ENCODE data around the gene ANO2. TPM values are rescaled to one million over a fixed set of nuclear protein-coding genes. Genes with fewer than 3 reads are reported as not detected.

Gene ANO2
- total RNA-seq, 1 donor from 2014 or later, result 1.9 TPM

- no peak overlapping the region for H3K4me3 Mint-ChIP-seq
- TF ChIP-seq CTCF (conservative IDR thresholded peaks at IDR 0.05), result no peak
- no peaks in the 10 kb centered on the region for H3K9me3 Mint-ChIP-seq
- DNase-seq (ENCODE audit: low read depth, low spot score), result no peak
- H3K36me3 Mint-ChIP-seq (ENCODE audit: low read depth), result no peaks in the 10 kb centered on the region
- no peaks in the 10 kb centered on the region for H3K4me1 Mint-ChIP-seq
- peaks cover 2% of the 10 kb centered on the region for H3K27me3 Mint-ChIP-seq (ENCODE audit: low read depth)
- no peak overlapping the region for H3K27ac Mint-ChIP-seq (ENCODE audit: unreplicated experiment)
These were observed 79.7 kb downstream of the ANO2 start for GRCh38 chr12:5865397-5865796.

- H3K27me3 Mint-ChIP-seq (ENCODE audit: low read depth), result peaks cover 5% of the 10 kb centered on the region
- TF ChIP-seq CTCF (conservative IDR thresholded peaks at IDR 0.05), result no peak
- DNase-seq (ENCODE audit: low read depth, low spot score), result no peak
These were observed 80.1 kb downstream of the ANO2 start for GRCh38 chr12:5864972-5865371.

GRCh38 chr12:5864301-5864700, 80.8 kb downstream of the ANO2 start:
- no peak overlapping the region for H3K4me3 Mint-ChIP-seq
- H3K36me3 Mint-ChIP-seq (ENCODE audit: low read depth), result no peaks in the 10 kb centered on the region
- no peak for DNase-seq (ENCODE audit: low read depth, low spot score)
- H3K4me1 Mint-ChIP-seq, result no peaks in the 10 kb centered on the region
- TF ChIP-seq CTCF (conservative IDR thresholded peaks at IDR 0.05), result no peak
- H3K27ac Mint-ChIP-seq (ENCODE audit: unreplicated experiment), result no peak overlapping the region
- H3K9me3 Mint-ChIP-seq, result no peaks in the 10 kb centered on the region
- H3K27me3 Mint-ChIP-seq (ENCODE audit: low read depth), result peaks cover 8% of the 10 kb centered on the region

More at GRCh38 chr12:5864972-5865371, 80.1 kb downstream of the ANO2 start:
- H3K4me1 Mint-ChIP-seq, result no peaks in the 10 kb centered on the region
- H3K36me3 Mint-ChIP-seq (ENCODE audit: low read depth), result no peaks in the 10 kb centered on the region
- no peaks in the 10 kb centered on the region for H3K9me3 Mint-ChIP-seq
- no peak overlapping the region for H3K27ac Mint-ChIP-seq (ENCODE audit: unreplicated experiment)
- no peak overlapping the region for H3K4me3 Mint-ChIP-seq

GRCh38 chr12:5861416-5861815, 83.6 kb downstream of the ANO2 start:
- no peaks in the 10 kb centered on the region for H3K36me3 Mint-ChIP-seq (ENCODE audit: low read depth)
- no peak for TF ChIP-seq CTCF (conservative IDR thresholded peaks at IDR 0.05)
- DNase-seq (ENCODE audit: low read depth, low spot score), result no peak
- no peaks in the 10 kb centered on the region for H3K9me3 Mint-ChIP-seq
- H3K4me1 Mint-ChIP-seq, result peaks cover 3% of the 10 kb centered on the region
- H3K27me3 Mint-ChIP-seq (ENCODE audit: low read depth), result peaks cover 20% of the 10 kb centered on the region
- no peak overlapping the region for H3K27ac Mint-ChIP-seq (ENCODE audit: unreplicated experiment)
- no peak overlapping the region for H3K4me3 Mint-ChIP-seq

- Mint-ChIP-seq H3K4me1 (peaks cover 9% of the 10 kb centered on the region), H3K4me3 (no peak overlapping the region), H3K36me3 (ENCODE audit: low read depth) (no peaks in the 10 kb centered on the region), H3K9me3 (no peaks in the 10 kb centered on the region), H3K27ac (ENCODE audit: unreplicated experiment) (no peak overlapping the region), H3K27me3 (ENCODE audit: low read depth) (peaks cover 40% of the 10 kb centered on the region)
- DNase-seq (ENCODE audit: low read depth, low spot score), result no peak
- no peak for TF ChIP-seq CTCF (conservative IDR thresholded peaks at IDR 0.05)
These were observed 88.4 kb downstream of the ANO2 start for GRCh38 chr12:5856692-5857091.

GRCh38 chr12:5846950-5847349, 98.1 kb downstream of the ANO2 start:
- no peak overlapping the region for H3K27ac Mint-ChIP-seq (ENCODE audit: unreplicated experiment)
- no peaks in the 10 kb centered on the region for H3K4me1 Mint-ChIP-seq
- no peak for DNase-seq (ENCODE audit: low read depth, low spot score)
- H3K36me3 Mint-ChIP-seq (ENCODE audit: low read depth), result no peaks in the 10 kb centered on the region
- peaks cover 4% of the 10 kb centered on the region for H3K9me3 Mint-ChIP-seq
- no peak overlapping the region for H3K4me3 Mint-ChIP-seq
- peaks cover 11% of the 10 kb centered on the region for H3K27me3 Mint-ChIP-seq (ENCODE audit: low read depth)
- TF ChIP-seq CTCF (conservative IDR thresholded peaks at IDR 0.05), result no peak

Data from neural crest cell (in vitro differentiated cells).